ENCODE measurements around the gene LRRTM2.
"Not testable (repeated sequence)": the region's sequence is repeated elsewhere in the genome, so short reads cannot be mapped to it uniquely, and the experiment has no call there.

LRRTM2 gene

GRCh38 chr5:138834853-138835252 lies 40.3 kb downstream of the LRRTM2 start:
- H3K27ac Mint-ChIP-seq; H3K4me3 Mint-ChIP-seq; DNase-seq (ENCODE audit: low spot score in 2 of 2); ATAC-seq; H3K9me3 Mint-ChIP-seq; H3K36me3 Mint-ChIP-seq: not testable (repeated sequence)
- H3K4me1 Mint-ChIP-seq, result peaks cover 27% of the 10 kb centered on the region

GRCh38 chr5:138833726-138834480 lies 41.2 kb downstream of the LRRTM2 start:
- no peaks in the 10 kb centered on the region for H3K9me3 Mint-ChIP-seq
- H3K27ac Mint-ChIP-seq, result no peak overlapping the region
- H3K4me3 Mint-ChIP-seq, result no peak overlapping the region
- H3K36me3 Mint-ChIP-seq, result peaks cover under 1% of the 10 kb centered on the region
- ATAC-seq, result no peak
- DNase-seq (ENCODE audit: low spot score in 2 of 2), result no peak
- H3K4me1 Mint-ChIP-seq, result peaks cover 20% of the 10 kb centered on the region

- Mint-ChIP-seq H3K4me3 (no peak overlapping the region), H3K9me3 (no peaks in the 10 kb centered on the region), H3K36me3 (peaks cover 9% of the 10 kb centered on the region), H3K27ac (no peak overlapping the region), H3K4me1 (peaks cover 20% of the 10 kb centered on the region)
- no peak for DNase-seq (ENCODE audit: low spot score in 2 of 2)
- no peak for ATAC-seq
Observed at GRCh38 chr5:138833080-138833479, 42.1 kb downstream of the LRRTM2 start.

- no peak for ATAC-seq
- no peak overlapping the region for H3K27ac Mint-ChIP-seq
- H3K36me3 Mint-ChIP-seq, result peaks cover 17% of the 10 kb centered on the region
- DNase-seq (ENCODE audit: low spot score in 2 of 2), result no peak
- H3K4me1 Mint-ChIP-seq, result peaks cover 15% of the 10 kb centered on the region
- no peak overlapping the region for H3K4me3 Mint-ChIP-seq
- no peaks in the 10 kb centered on the region for H3K9me3 Mint-ChIP-seq
Observed at GRCh38 chr5:138832218-138832617, 42.9 kb downstream of the LRRTM2 start.

GRCh38 chr5:138831703-138832102 lies 43.4 kb downstream of the LRRTM2 start:
- peaks cover 14% of the 10 kb centered on the region for H3K4me1 Mint-ChIP-seq
- no peak for ATAC-seq
- no peak overlapping the region for H3K4me3 Mint-ChIP-seq
- no peak for DNase-seq (ENCODE audit: low spot score in 2 of 2)
- H3K36me3 Mint-ChIP-seq, result peaks cover 20% of the 10 kb centered on the region
- no peaks in the 10 kb centered on the region for H3K9me3 Mint-ChIP-seq
- no peak overlapping the region for H3K27ac Mint-ChIP-seq

- H3K4me3 Mint-ChIP-seq, result no peak overlapping the region
- no peak for DNase-seq (ENCODE audit: low spot score in 2 of 2)
- H3K4me1 Mint-ChIP-seq, result peaks cover 11% of the 10 kb centered on the region
- no peaks in the 10 kb centered on the region for H3K9me3 Mint-ChIP-seq
- no peak overlapping the region for H3K27ac Mint-ChIP-seq
- no peak for ATAC-seq
- peaks cover 36% of the 10 kb centered on the region for H3K36me3 Mint-ChIP-seq
Observed at GRCh38 chr5:138829341-138829740, 45.8 kb downstream of the LRRTM2 start.

GRCh38 chr5:138828556-138828955 lies 46.6 kb downstream of the LRRTM2 start:
- Mint-ChIP-seq H3K9me3 (no peaks in the 10 kb centered on the region), H3K27ac (no peak overlapping the region), H3K4me3 (no peak overlapping the region), H3K4me1 (peaks cover 11% of the 10 kb centered on the region), H3K36me3 (peaks cover 36% of the 10 kb centered on the region)
- DNase-seq (ENCODE audit: low spot score in 2 of 2), result no peak
- ATAC-seq, result no peak

GRCh38 chr5:138824924-138825863 lies 49.9 kb downstream of the LRRTM2 start:
- ATAC-seq (peak; percentile 68), DNase-seq (ENCODE audit: low spot score in 2 of 2) (no peak)
- Mint-ChIP-seq H3K27ac (peak overlapping the region; percentile 38), H3K36me3 (peaks cover 36% of the 10 kb centered on the region), H3K4me3 (no peak overlapping the region), H3K4me1 (peaks cover 7% of the 10 kb centered on the region), H3K9me3 (no peaks in the 10 kb centered on the region)

GRCh38 chr5:138824516-138824915 lies 50.6 kb downstream of the LRRTM2 start:
- DNase-seq (ENCODE audit: low spot score in 2 of 2), result no peak

GRCh38 chr5:138820695-138821094 lies 54.4 kb downstream of the LRRTM2 start:
- Mint-ChIP-seq H3K4me3 (no peak overlapping the region), H3K27ac (no peak overlapping the region), H3K36me3 (peaks cover 19% of the 10 kb centered on the region), H3K9me3 (no peaks in the 10 kb centered on the region), H3K4me1 (peaks cover 7% of the 10 kb centered on the region)
- DNase-seq (ENCODE audit: low spot score in 2 of 2) (no peak), ATAC-seq (no peak)

More at GRCh38 chr5:138824516-138824915, 50.6 kb downstream of the LRRTM2 start:
- ATAC-seq, result peak; percentile 40
- peak overlapping the region; percentile 38 for H3K27ac Mint-ChIP-seq
- H3K4me1 Mint-ChIP-seq, result peaks cover 7% of the 10 kb centered on the region
- no peak overlapping the region for H3K4me3 Mint-ChIP-seq
- peaks cover 36% of the 10 kb centered on the region for H3K36me3 Mint-ChIP-seq
- no peaks in the 10 kb centered on the region for H3K9me3 Mint-ChIP-seq

- Mint-ChIP-seq H3K9me3 (no peaks in the 10 kb centered on the region), H3K36me3 (peaks cover 12% of the 10 kb centered on the region), H3K4me1 (no peaks in the 10 kb centered on the region), H3K4me3 (no peak overlapping the region), H3K27ac (no peak overlapping the region)
- ATAC-seq, result no peak
- no peak for DNase-seq (ENCODE audit: low spot score in 2 of 2)
Observed at GRCh38 chr5:138819081-138819480, 56.1 kb downstream of the LRRTM2 start.

Data from stimulated activated effector memory CD8-positive, alpha-beta T cell treated with anti-CD3 and anti-CD28 coated beads, Interleukin-12 subunit alpha, Interleukin-12 subunit beta, amount 100 ng/mL, for 72 hours (primary cell).